HepG2 (cell line): ENCODE data around the gene DGKD. TPM values are rescaled to one million over a fixed set of nuclear protein-coding genes. Genes with fewer than 3 reads are reported as not detected.

Experiments used
- ATAC-seq: fragments of 200-7000 bp; cut with Tn5 transposase; 3 replicates; pipeline ENCODE4 v1.9.1; 2020; ENCODE audit warnings: mild to moderate bottlenecking, moderate library complexity
- BruUV-seq: library from RNA; stranded (reverse); fragments of 400-500 nt; replicated peaks from 2 replicates; lab custom pipeline; 2021; lab: Mats Ljungman, UMichigan
- CTCF ChIA-PET: fragments of 300-600 bp; formaldehyde crosslinking; extraction: SDS; loops from one replicate; lab custom pipeline; 2021; ENCODE audit warnings: low total read pairs, inconsistent platforms, low intra/inter-chr PET ratio; lab: Yijun Ruan, JAX
- POLR2A ChIA-PET: fragments of 350-600 bp; sonication (Branson Sonifier 250); formaldehyde crosslinking; loops from one replicate; lab custom pipeline; 2020; ENCODE audit warnings: antibody characterized with exemption, inconsistent platforms; lab: Yijun Ruan, JAX
- DNase-seq: peaks from one replicate; pipeline ENCODE4 v3.0.0-alpha.2; 2015; ENCODE audit warnings: low spot score
- FAIRE-seq: peaks from 3 replicates; lab custom pipeline; 2011; peaks lifted over from hg19 to GRCh38; lab: Jason Lieb, UNC
- H2AFZ ChIP-seq: one replicate; pipeline ENCODE4 v1.6.1; 2011; ENCODE audit warnings: low read length, inconsistent platforms
- H3K27ac ChIP-seq: fragments of 300-600 bp; 3 replicates; pipeline ENCODE4 v1.8.0; 2011; ENCODE audit warnings: mixed run types, mild to moderate bottlenecking, mixed read lengths, low read length, inconsistent platforms; ENCODE audit not compliant: insufficient read depth; ENCODE audit errors: extremely low read length
- H3K27me3 ChIP-seq, 2 experiments: fragments of 200-600 bp in 1 of 2; 2 replicates in 1 of 2; 3 replicates in 1 of 2; pipeline versions ENCODE4 v1.6.0 to v1.8.0; 2011; ENCODE audit warnings: low read length in 2 of 2, mild to moderate bottlenecking in 2 of 2, moderate library complexity in 2 of 2, inconsistent platforms in 1 of 2; ENCODE audit not compliant: insufficient read depth in 2 of 2, control insufficient read depth in 1 of 2
- H3K36me3 ChIP-seq, 2 experiments: fragments of 200-600 bp in 1 of 2; replicated peaks in 1 of 2; 2 replicates in 1 of 2; 3 replicates in 1 of 2; pipeline versions ENCODE4 v1.5.1 to v1.8.0; 2011; ENCODE audit warnings: low read length in 2 of 2, inconsistent platforms in 1 of 2; ENCODE audit not compliant: insufficient read depth in 2 of 2, control insufficient read depth in 1 of 2
- H3K4me1 ChIP-seq: 2 replicates; pipeline ENCODE4 v1.5.1; 2012; ENCODE audit warnings: low read length, inconsistent platforms; ENCODE audit not compliant: insufficient read depth
- H3K4me2 ChIP-seq: 2 replicates; pipeline ENCODE4 v1.6.0; 2011; ENCODE audit warnings: low read depth, low read length, inconsistent platforms
- H3K4me3 ChIP-seq, 3 experiments: fragments of 200-600 bp in 1 of 3; sonication (generic), shearing (Covaris generic) in 1 of 3; replicated peaks in 1 of 3; 2 replicates each; pipeline ENCODE4 v1.5.1; 2011 to 2016; ENCODE audit warnings: low read length in 3 of 3, inconsistent platforms in 2 of 3, low read depth in 2 of 3, mild to moderate bottlenecking in 2 of 3, control low read depth in 1 of 3, mixed read lengths in 1 of 3; ENCODE audit not compliant: insufficient read depth in 1 of 3
- H3K79me2 ChIP-seq: one replicate; pipeline ENCODE4 v1.6.1; 2011; ENCODE audit warnings: low read length, inconsistent platforms; ENCODE audit not compliant: insufficient read depth
- H3K9ac ChIP-seq: 2 replicates; pipeline ENCODE4 v1.6.0; 2011; ENCODE audit warnings: mild to moderate bottlenecking, low read depth, low read length, inconsistent platforms; ENCODE audit not compliant: insufficient read depth
- H3K9me3 ChIP-seq: 2 replicates; pipeline ENCODE4 v1.5.1; 2012; ENCODE audit warnings: mild to moderate bottlenecking, low read length
- H4K20me1 ChIP-seq: 2 replicates; pipeline ENCODE4 v1.6.0; 2011; ENCODE audit warnings: inconsistent platforms, mild to moderate bottlenecking, low read length, moderate library complexity; ENCODE audit not compliant: insufficient read depth
- AGO2 ChIP-seq: fragments of 200-400 bp; formaldehyde crosslinking; optimal IDR thresholded peaks from 2 replicates; pipeline ENCODE3; 2017; ENCODE audit warnings: mild to moderate bottlenecking, low read depth, low read length, moderate library complexity
- ARNTL ChIP-seq: sonication (generic); formaldehyde crosslinking; IDR thresholded peaks from 2 replicates; pipeline ENCODE4 v1.4.0; 2020; ENCODE audit warnings: mild to moderate bottlenecking, missing genetic modification reagents
- HNRNPL ChIP-seq: fragments of 200-400 bp; formaldehyde crosslinking; IDR thresholded peaks from 2 replicates; pipeline ENCODE4 v1.6.1; 2017; ENCODE audit warnings: mild to moderate bottlenecking, low read depth, low read length
- JDP2 ChIP-seq: sonication (generic); formaldehyde crosslinking; IDR thresholded peaks from 2 replicates; pipeline ENCODE4 v1.8.1; 2022; ENCODE audit warnings: missing genetic modification reagents, borderline replicate concordance
- KLF9 ChIP-seq: IDR thresholded peaks from 2 replicates; pipeline ENCODE4 v1.6.1; 2016; ENCODE audit warnings: low read depth
- MEF2D ChIP-seq: sonication (generic); formaldehyde crosslinking; IDR thresholded peaks from 2 replicates; pipeline ENCODE4 v1.5.1; 2020; ENCODE audit warnings: mild to moderate bottlenecking, missing genetic modification reagents
- RARG ChIP-seq: sonication (generic); formaldehyde crosslinking; IDR thresholded peaks from 2 replicates; pipeline ENCODE4 v1.4.0; 2020; ENCODE audit warnings: low read depth, mild to moderate bottlenecking, missing genetic modification reagents
- SMAD3 ChIP-seq: sonication (generic); formaldehyde crosslinking; IDR thresholded peaks from 2 replicates; pipeline ENCODE4 v1.4.0; 2020; ENCODE audit warnings: missing genetic modification reagents
- TBX3 ChIP-seq: fragments of 450-650 bp; IDR thresholded peaks from 2 replicates; pipeline ENCODE4 v1.6.1; 2017; ENCODE audit warnings: antibody characterized with exemption, mild to moderate bottlenecking, inconsistent platforms, borderline replicate concordance
- ZFP41 ChIP-seq: sonication (generic); formaldehyde crosslinking; IDR thresholded peaks from 2 replicates; pipeline ENCODE4 v1.4.0; 2020; ENCODE audit warnings: mild to moderate bottlenecking, missing genetic modification reagents, borderline replicate concordance
- ZNF607 ChIP-seq: sonication (generic); formaldehyde crosslinking; IDR thresholded peaks from 2 replicates; pipeline ENCODE4 v1.5.1; 2020; ENCODE audit warnings: missing genetic modification reagents, mild to moderate bottlenecking, borderline replicate concordance
- ZNF616 ChIP-seq: sonication (generic); formaldehyde crosslinking; IDR thresholded peaks from 2 replicates; pipeline ENCODE4 v1.5.0; 2020; ENCODE audit warnings: low read depth, mild to moderate bottlenecking, missing genetic modification reagents
- ZNF619 ChIP-seq: sonication (generic); formaldehyde crosslinking; IDR thresholded peaks from 2 replicates; pipeline ENCODE4 v1.4.0; 2020; ENCODE audit warnings: mild to moderate bottlenecking, missing genetic modification reagents
- ZNF879 ChIP-seq: sonication (generic); formaldehyde crosslinking; IDR thresholded peaks from 2 replicates; pipeline ENCODE4 v1.8.1; 2023; ENCODE audit warnings: missing genetic modification reagents
- ZSCAN22 ChIP-seq: sonication (generic); formaldehyde crosslinking; IDR thresholded peaks from 2 replicates; pipeline ENCODE4 v1.4.0; 2020; ENCODE audit warnings: mild to moderate bottlenecking, missing genetic modification reagents
- WGBS: methylation state at CpG from one replicate; pipeline ENCODE4 v1.1.6; 2017; ENCODE audit warnings: low lambda C conversion rate; 5-methylcytosine and 5-hydroxymethylcytosine counted together
- in situ Hi-C: cut with HindIII; loops from 2 replicates; pipeline ENCODE4 v1.10.0; 2017; ENCODE audit warnings: low pct_unique_long_range_greater_than_20kb; ENCODE audit not compliant: extremely low pct_ligation_motif_present
- intact Hi-C: fragments of 100-400 bp; cut with micrococcal nuclease; formaldehyde crosslinking; loops from one replicate; pipeline ENCODE4 v1.10.0; 2022; ENCODE audit not compliant: unreplicated experiment
- polyA plus RNA-seq, 8 experiments: library from polyadenylated mRNA; depleted of rRNA in 3 of 8; stranded (reverse) in 7 of 8; unstranded in 1 of 8; fragments of >200 nt; fragmentation: Illumina TruSeq in 4 of 8; extraction: Trizol in 4 of 8; gene quantifications; 2 replicates each; pipeline versions ENCODE4 v1.2.1 to v1.2.3, GENCODE V29; 2011 to 2016; ENCODE audit warnings: low read depth in 4 of 8, missing spikeins in 1 of 8, mixed read lengths in 1 of 8; ENCODE audit not compliant: insufficient read depth in 1 of 8
- total RNA-seq, 5 experiments: library from RNA; depleted of rRNA; stranded (reverse); fragments of >200 nt; fragmentation: Illumina TruSeq; extraction: Trizol; gene quantifications; 2 replicates each; pipeline ENCODE4 v1.2.3, GENCODE V29; 2016; ENCODE audit warnings: low read depth in 1 of 5
- TF ChIP-seq, protein P1 (sequence below): sonication (generic); formaldehyde crosslinking; IDR thresholded peaks from 2 replicates; pipeline ENCODE4 v1.4.0; 2020; ENCODE audit warnings: mild to moderate bottlenecking, missing genetic modification reagents
- TF ChIP-seq, protein P2 (sequence below): sonication (generic); formaldehyde crosslinking; IDR thresholded peaks from 2 replicates; pipeline ENCODE4 v1.5.0; 2020; ENCODE audit warnings: mild to moderate bottlenecking, missing genetic modification reagents
- TF ChIP-seq, protein P3 (sequence below): sonication (generic); formaldehyde crosslinking; IDR thresholded peaks from 2 replicates; pipeline ENCODE4 v1.5.0; 2020; ENCODE audit warnings: mild to moderate bottlenecking, missing genetic modification reagents, borderline replicate concordance

DGKD gene
- total and polyA plus RNA-seq, 2 of the 13 experiments (the other 11 are each of a cell fraction or from before 2014, with no cell fraction given), result 24.5 to 33.2 TPM

DNA sequence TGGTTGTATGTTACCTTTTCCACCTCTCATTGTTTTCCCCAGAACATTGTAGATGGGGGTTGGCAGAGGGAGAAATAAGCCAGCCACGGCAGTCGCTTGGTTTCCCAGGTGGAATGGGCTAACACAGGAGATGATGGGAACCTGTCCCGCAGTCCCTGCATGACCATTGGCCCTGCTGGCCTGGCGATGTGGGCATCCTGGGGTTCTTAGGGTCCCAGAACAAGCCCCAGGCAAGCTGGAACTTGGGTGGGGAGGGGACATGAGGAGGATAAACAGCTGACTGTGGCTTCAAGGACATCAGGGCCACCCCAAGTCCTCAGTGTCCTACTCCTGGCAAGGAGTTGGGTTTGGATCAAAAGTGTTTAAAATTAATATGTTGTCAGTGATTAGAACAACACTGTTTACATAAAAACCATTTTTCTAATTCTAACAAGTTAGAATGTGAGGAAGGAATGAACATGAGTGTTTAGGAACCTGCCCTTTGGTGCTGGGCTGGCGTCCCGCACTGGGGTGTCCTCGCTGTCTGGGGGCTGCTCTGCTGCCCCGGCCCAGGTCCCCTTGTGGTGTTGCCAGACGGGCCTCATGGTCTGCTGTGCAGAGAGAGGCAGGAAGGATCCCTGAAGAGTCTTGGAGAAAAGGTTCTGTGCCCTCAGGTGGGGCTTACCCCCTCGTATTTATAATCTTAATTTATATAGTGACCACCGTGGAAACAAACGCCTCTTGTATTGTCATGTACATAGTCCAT lies 117.2 kb downstream of the DGKD start (continued):
- TF ChIP-seq, protein P1, sequence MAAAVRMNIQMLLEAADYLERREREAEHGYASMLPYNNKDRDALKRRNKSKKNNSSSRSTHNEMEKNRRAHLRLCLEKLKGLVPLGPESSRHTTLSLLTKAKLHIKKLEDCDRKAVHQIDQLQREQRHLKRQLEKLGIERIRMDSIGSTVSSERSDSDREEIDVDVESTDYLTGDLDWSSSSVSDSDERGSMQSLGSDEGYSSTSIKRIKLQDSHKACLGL (CRISPR knock-in tag), result no peak
- no peak for TF ChIP-seq TBX3
- no peak for TF ChIP-seq JDP2
- no peak for TF ChIP-seq ZNF619
- TF ChIP-seq, protein P2, sequence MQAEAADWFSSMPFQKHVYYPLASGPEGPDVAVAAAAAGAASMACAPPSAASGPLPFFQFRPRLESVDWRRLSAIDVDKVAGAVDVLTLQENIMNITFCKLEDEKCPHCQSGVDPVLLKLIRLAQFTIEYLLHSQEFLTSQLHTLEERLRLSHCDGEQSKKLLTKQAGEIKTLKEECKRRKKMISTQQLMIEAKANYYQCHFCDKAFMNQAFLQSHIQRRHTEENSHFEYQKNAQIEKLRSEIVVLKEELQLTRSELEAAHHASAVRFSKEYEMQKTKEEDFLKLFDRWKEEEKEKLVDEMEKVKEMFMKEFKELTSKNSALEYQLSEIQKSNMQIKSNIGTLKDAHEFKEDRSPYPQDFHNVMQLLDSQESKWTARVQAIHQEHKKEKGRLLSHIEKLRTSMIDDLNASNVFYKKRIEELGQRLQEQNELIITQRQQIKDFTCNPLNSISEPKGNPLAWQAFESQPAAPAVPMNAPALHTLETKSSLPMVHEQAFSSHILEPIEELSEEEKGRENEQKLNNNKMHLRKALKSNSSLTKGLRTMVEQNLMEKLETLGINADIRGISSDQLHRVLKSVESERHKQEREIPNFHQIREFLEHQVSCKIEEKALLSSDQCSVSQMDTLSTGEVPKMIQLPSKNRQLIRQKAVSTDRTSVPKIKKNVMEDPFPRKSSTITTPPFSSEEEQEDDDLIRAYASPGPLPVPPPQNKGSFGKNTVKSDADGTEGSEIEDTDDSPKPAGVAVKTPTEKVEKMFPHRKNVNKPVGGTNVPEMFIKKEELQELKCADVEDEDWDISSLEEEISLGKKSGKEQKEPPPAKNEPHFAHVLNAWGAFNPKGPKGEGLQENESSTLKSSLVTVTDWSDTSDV (CRISPR knock-in tag), result no peak
- TF ChIP-seq MEF2D (CRISPR knock-in tag), result no peak
- no peak for TF ChIP-seq KLF9 (CRISPR knock-in tag)
- no peak for TF ChIP-seq ZFP41 (CRISPR knock-in tag)

DNA sequence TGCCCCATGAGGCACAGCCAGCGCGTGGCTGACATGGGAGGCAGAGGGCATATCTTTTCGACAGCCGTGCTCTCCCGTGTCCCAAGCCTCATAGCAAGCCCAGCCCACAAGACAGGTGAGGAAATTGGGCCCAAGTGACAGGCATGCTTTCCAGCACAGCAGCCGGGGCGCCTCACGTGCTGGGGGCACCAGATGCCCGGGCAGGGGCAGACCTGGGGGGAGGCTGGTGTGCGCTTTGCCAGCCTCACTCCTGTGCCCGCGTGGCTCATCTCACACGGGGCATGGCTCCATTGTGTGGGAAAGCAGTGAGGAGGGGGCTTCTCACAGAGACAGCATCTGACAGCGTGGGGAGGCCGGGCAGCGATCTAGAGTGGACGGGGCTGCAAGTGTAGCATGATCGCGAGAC lies 119.1 kb downstream of the DGKD start:
- peaks cover 12 to 20% of the 10 kb centered on the region in 2 experiments; a peak in 4 of 5 replicates for H3K36me3 ChIP-seq
- no peaks in the 10 kb centered on the region for H3K9me3 ChIP-seq
- H3K4me3 ChIP-seq, result no peak overlapping the region
- no peak overlapping the region for H3K27ac ChIP-seq
- H3K9ac ChIP-seq, result no peak overlapping the region
- no peak overlapping the region for H3K4me2 ChIP-seq
- H3K4me1 ChIP-seq, result no peaks in the 10 kb centered on the region
- no peak overlapping the region for H2AFZ ChIP-seq
- BruUV-seq, result no TSS peak
- H4K20me1 ChIP-seq, result no peaks in the 10 kb centered on the region
- no peaks in the 10 kb centered on the region for H3K27me3 ChIP-seq
- in situ Hi-C loops (no loop called here), intact Hi-C loops (no loop called here)
- CTCF ChIA-PET, result no interaction called here
- no peaks in the 10 kb centered on the region for H3K79me2 ChIP-seq
- POLR2A ChIA-PET, result no interaction called here
- no peak for ATAC-seq
- no peak for FAIRE-seq
- WGBS, result 97% methylated on average over 18 of the region's 19 CpGs
- DNase-seq, result no peak
- TF ChIP-seq ZSCAN22, result no peak
- TF ChIP-seq HNRNPL, result 0 out of 2 replicates have a peak, but pooled peaks have one; percentile 20
- TF ChIP-seq ZNF879 (CRISPR knock-in tag), result no peak
- TF ChIP-seq RARG (CRISPR knock-in tag), result no peak
- no peak for TF ChIP-seq ZNF607 (CRISPR knock-in tag)
- TF ChIP-seq, protein P3, sequence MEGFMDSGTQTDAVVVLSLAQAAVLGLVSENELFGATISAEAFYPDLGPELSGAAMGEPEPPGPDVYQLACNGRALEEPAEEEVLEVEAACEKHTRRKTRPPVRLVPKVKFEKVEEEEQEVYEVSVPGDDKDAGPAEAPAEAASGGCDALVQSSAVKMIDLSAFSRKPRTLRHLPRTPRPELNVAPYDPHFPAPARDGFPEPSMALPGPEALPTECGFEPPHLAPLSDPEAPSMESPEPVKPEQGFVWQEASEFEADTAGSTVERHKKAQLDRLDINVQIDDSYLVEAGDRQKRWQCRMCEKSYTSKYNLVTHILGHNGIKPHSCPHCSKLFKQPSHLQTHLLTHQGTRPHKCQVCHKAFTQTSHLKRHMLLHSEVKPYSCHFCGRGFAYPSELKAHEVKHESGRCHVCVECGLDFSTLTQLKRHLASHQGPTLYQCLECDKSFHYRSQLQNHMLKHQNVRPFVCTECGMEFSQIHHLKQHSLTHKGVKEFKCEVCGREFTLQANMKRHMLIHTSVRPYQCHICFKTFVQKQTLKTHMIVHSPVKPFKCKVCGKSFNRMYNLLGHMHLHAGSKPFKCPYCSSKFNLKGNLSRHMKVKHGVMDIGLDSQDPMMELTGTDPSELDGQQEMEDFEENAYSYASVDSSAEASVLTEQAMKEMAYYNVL, result no peak
- peak; percentile 70 for TF ChIP-seq AGO2
- no peak for TF ChIP-seq ARNTL
- no peak for TF ChIP-seq ZNF616
- TF ChIP-seq SMAD3 (CRISPR knock-in tag), result no peak
